GM21515 (cell line): Measurements from ENCODE around the gene RSRC2.
"Not testable (repeated sequence)": the region's sequence is repeated elsewhere in the genome, so short reads cannot be mapped to it uniquely, and the experiment has no call there.

Experiments used
- ATAC-seq: cut with Tn5 transposase; IDR thresholded peaks from one replicate; pipeline ENCODE4 v1.9.1; 2021; ENCODE audit not compliant: unreplicated experiment

Gene RSRC2, protein sequence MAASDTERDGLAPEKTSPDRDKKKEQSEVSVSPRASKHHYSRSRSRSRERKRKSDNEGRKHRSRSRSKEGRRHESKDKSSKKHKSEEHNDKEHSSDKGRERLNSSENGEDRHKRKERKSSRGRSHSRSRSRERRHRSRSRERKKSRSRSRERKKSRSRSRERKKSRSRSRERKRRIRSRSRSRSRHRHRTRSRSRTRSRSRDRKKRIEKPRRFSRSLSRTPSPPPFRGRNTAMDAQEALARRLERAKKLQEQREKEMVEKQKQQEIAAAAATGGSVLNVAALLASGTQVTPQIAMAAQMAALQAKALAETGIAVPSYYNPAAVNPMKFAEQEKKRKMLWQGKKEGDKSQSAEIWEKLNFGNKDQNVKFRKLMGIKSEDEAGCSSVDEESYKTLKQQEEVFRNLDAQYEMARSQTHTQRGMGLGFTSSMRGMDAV

DNA sequence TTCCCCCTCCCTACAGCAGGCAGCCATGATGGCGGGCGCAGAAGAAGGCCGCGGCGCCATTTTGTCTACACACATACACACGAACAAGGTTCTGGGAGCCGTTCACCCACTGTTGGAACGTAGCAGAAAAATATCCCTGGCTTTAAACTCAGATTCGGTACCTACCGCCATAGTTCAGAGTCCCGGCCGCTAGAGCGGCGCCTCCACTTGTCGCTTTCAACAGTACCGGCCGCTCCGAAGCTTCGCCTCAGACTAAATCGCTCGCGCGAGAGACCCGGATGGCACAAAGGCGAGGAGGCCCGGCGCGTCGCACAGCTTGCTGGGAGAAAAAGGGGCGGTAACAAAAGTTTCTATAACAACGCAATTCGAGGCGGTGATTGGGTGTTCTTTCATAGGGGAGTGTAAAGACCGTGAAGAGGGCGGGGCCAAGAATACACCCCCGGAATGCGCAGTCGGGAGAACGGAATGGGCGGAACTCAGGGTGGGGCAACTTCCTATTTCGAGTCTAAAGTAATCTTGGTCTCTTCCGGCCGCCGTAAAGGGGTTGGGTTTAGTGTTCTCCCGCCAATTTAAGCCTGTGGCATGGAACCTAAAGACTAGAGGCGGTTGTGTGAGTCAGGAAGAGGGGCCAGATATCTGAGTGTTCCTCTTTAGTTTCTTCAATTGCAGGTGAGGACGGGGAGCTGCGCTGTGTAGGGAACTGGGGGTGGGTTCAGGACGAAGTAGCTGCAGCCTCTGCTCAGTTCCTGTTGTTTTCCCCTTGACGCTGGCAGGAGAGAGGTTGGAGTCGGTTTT, at the start of gene RSRC2, which contains the start of gene KNTC1:
TSS of gene RSRC2 (minus strand) at position 254 of the 795 bp plus-strand sequence. CDS start at position 171, 83 bp downstream.
TSS of gene KNTC1 (plus strand) at position 567 of the 795 bp plus-strand sequence. CDS start 2,815 bp downstream, outside the sequence.
- peak; percentile 86 for ATAC-seq

DNA sequence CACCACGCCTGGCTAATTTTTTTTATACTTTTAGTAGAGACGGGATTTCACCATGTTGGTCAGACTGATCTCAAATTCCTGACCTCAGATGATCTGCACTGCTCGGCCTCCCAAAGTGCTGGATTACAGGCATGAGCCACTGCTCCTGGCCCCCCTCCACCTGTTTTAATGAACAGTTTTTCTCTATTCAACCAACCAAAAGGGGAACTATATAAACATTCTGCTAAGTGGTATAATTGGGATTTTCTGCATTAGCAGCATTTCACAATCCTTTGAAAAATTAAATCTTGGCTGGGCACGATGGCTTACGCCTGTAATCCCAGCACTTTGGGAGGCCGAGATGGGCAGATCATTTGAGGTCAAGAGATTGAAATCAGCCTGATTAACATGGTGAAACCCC, 45.1 kb upstream of the RSRC2 start:
- no peak for ATAC-seq

DNA sequence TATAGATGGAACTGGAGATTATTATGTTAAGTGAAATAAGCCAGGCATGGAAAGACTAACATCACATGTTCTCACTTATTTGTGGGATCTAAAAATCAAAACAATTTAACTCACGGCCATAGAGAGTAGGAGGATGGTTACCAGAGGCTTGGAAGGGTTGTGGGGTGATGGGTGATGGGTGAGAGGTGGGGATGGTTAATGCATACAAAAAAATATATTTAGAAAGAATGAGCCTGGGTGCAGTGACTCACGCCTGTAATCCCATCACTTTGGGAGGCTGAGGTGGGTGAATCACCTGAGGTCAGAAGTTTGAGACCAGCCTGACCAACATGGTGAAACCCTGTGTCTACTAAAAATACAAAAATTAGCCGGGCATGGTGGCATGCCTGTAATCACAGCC, 43.3 kb upstream of the RSRC2 start:
- not testable (repeated sequence) for ATAC-seq

DNA sequence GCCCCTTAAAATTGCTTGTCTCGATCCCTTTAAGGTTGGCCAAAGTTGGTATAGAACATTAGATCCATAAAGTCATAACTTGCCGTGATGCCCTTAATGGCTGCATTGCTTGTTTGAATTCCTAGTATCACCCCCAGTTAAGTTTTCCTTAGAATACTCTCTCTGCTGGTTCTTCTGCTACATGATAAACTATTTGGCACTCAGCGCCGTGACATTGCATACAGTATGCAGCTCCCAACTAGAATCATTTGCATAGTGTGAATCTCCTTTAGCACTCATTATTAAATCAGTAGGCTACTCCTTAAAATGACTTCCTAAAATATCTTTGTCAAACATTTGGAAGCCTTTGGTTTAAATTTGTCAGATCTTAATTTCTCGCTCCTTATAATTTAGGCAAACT, 42.6 kb upstream of the RSRC2 start:
- ATAC-seq = no peak

DNA sequence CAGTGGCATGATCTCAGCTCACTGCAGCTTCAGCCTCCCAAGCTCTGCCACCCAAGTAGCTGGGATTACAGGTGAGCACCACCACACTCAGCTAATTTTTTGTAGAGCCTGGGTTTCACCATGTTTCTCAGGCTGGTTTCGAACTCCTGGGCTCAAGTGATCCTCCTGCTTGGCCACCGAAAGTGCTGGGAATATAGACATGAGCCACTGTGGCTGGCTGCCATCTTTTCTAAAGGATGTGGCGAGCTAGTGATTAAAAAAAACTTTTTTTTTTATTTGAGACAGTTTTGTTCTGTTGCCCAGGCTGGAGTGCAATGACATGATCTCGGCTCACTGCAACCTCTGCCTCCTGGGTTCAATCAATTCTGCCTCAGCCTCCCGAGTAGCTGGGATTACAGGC, 40.1 kb upstream of the RSRC2 start:
- not testable (repeated sequence) for ATAC-seq

DNA sequence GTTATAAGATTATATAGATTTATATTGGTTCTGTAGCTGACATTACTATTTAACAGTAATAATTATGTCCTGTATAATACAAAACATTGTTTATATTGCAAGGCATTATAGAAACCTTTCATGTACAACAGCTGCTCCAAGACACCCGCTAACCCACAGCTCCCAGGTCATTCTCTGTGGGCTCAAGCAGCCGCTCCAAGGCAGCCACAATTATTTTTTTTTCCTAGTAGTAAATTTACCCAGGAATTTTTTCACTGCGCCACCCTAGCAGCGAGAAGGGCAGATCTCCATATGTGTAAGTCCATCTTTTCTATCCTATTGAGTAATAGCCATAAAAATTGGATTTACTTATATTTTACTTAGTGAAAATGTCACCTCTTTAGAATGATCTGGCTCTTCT, 36.6 kb upstream of the RSRC2 start:
- no peak for ATAC-seq

DNA sequence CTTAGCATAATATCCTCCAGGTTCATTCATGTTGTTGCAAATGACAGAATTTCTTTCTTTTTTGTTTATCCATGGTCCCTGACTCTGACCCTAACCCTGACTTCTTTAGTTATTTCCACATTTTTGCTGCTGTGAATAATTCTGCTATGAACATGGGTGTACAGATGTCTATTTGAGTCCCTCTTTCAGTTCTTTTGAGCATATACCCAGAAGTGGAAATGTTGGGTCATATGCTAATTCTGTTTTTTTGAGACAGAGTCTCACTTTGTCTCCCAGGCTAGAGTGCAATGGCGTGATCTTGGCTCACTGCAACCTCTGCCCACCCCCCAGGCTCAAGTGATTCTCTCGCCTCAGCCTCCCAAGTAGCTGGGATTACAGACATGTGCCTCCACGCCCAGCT, 33.4 kb upstream of the RSRC2 start:
- no peak for ATAC-seq

DNA sequence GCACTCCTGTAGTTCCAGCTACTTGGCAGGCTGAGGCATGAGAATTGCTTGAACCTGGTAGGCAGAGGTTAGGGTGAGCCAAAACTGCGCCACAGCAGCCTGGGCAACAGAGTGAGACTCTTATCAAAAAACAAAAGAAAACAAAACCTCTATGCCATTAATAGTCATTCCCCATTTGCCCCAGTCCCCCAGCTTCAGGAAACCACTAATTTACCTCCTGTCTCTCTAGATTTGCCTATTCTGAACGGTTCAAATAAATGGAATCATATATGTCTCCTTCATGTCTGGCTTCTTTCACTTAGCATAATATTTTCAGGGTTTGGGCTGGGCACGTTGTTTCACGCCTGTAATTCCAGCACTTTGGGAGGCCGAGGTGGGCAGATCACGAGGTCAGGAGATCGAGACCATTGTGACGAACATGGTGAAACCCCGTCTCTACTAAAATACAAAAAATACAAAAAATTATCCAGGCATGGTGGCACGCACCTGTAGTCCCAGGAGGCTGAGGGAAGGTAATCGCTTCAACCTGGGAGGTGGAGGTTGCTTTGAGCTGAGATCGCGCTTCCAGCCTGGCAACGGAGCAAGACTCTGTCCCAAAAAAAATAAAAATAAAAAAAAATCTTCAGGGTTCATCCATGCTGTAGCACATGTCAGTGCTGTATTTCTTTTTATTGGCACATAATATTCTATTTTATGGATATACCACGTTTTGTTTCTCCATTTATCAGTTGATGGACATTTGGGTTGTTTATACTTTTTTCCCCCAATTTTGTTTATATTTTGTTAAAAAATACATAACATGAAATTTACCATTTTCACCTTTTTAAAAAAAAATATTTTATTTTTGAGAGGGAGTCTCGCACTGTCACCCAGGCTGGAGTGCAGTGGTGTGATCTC, 32.3 kb upstream of the RSRC2 start:
- no peak for ATAC-seq

DNA sequence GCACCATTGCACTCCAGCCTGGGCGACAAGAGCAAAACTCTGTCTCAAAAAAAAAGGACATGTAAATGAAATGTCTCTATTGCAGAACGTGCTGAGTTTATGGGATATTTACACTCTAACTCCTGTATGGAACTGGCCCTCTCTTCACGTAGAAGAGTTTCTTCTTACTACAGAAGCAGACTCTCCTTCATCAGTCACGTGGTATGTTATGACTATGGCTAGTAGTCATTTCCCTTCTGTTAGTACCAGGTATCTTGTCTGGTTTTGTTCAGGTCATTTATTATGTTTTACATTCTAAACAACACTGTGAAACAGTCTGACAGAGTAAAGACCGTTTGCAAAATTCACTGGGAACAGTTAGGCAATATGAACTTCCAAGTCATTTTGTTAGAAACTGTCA, 20.6 kb upstream of the RSRC2 start:
- no peak for ATAC-seq

DNA sequence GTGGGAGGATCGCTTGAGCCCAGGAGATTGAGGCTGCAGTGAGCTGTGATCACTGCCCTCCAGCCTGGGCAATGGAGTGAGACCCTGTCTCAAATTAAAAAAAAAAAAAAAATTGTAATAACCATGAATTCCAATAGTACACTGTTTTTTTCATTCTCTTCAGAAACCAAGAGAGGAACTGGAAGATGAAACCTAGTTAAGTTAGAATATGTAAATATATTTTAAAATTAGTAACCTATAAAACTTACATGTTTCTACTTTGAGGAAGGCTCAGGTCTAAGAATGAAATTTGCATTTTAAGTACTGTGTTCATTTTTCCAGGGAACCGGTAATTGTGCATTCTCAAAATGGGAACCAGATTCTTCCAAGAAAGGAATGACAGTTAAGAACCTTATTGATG, 19.1 kb upstream of the RSRC2 start:
- ATAC-seq = peak; percentile 49

DNA sequence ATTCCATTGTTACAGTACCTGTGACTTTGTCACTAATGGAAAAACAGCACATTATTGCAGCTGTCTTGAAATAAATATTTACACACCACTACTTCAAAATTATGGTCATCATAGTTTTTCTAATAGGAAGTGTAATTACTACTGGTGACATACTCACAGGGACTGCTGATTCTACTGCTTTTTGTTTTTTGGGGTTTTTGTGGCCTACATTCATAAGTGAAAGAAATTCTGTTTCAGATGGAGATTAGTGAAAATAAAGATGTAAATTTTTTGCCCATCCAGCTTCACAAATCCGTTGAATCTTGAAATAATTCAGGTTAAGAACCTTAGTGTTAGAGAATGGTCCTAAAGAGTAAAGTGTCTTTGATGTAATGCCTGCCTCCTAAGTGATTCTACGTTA, 17.8 kb upstream of the RSRC2 start:
- ATAC-seq = no peak

DNA sequence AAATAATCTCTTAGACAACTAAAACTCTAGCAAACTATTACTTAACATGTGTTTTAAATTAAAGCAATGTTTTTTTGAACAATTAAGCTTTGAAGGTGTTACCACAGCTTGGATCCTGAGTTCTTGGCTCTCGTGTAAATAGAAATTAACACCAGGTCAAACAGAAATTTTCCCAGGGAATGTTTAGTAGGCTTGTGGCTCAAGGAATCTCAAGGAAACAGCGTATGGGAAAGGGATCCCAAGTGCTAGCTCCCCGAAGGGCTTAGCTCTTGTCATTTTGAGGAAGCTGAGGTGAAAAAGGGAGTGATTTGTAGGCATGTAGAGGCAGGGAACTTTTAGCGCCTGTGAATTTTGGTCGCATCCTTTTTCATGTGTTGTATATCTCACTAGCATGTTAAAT, 11.8 kb upstream of the RSRC2 start:
- no peak for ATAC-seq

DNA sequence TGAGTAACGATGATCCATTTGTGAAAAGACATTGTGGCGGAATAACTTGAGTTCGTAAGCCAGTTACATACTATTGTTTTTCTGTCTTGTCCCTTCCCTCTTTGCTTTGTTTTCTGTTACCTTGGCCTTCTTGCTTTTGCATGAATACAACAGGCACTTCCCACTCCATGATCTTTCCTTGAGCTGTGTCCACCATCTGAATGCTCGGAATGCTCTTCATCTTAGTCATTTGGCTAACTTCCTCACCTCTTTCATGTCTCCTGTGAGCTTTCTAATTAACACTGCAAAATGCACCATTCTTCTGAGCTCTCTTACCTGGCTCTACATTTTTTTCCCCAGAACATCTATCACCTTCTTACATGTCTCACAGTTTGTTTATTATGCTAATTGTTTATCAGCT, 10.3 kb upstream of the RSRC2 start:
- no peak for ATAC-seq

DNA sequence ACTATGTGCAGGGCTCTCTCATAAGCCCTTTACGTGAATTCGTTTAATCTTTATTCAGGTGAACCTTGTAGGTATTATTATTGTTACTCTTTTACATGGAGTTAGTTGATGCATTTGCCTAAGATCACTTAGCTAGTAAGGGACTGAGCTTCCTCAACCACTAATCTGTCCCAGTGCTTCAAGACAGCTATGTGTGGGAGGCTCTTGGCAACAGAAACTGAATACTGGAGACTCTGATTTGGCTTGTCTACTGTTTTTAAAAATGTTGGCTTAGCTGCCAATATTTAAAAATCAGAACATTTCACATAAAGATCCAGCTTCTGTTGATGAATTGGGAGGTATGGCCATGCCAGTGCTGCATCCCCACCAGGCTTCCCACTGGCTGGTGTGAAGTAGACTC, 7.1 kb upstream of the RSRC2 start:
- no peak for ATAC-seq

DNA sequence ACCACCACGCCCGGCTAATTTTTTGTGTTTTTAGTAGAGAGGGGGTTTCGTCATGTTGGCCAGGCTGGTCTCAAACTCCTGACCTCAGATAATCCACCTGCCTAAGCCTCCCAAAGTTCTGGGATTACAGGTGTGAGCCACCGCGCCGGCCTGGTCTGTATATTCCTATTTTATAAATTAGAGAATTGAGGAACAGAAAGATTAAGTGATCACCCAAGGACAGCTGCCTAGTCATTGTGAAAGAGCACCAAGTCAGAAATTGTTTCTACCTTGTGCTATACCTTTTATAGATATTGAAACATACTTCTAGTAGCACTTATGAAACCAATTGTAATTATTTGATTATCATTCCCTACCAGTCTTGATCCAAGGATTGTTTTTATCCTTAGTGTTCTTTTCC, 2.3 kb upstream of the RSRC2 start:
- no peak for ATAC-seq

DNA sequence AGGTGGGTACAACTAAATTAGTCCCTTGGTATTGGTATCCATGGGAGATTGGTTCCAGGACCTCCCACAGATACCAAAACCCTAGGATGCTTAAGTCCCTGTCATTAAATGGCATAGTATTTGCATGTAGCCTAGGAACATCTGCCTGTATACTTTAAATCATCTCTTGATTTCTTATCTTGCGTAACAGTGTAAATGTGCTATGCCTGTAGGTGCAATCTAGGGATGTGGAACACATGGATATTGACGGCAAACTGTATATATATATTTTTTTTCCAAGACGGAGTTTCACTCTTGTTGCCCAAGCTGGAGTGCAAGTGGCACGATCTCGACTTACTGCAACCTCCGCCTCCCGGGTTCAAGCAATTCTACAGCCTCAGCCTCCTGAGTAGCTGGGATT, 1.8 kb upstream of the RSRC2 start:
- ATAC-seq = no peak

DNA sequence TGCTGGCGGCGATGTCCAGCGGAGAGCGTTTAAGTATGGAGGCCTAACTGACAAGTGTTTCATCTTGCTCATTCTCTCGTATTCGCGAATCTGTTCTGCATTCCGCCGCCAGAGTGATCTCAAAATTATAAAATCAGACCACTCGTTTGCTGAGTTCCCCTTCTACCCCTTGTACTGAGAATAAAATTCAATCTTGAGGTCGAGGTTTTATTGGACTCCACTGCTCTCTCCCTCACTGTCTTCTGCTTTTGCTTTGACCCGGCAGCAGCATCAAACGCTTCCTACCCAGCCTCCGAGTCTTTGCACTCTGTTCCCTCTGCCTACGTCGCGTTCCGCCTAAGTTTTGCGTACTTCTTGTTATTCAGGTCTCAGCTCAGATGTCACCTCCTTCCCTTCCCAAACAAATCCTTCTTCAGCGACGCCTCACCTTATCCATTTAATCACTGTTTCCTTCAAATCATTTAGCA, 775 bp upstream of the RSRC2 start:
- ATAC-seq = no peak

DNA sequence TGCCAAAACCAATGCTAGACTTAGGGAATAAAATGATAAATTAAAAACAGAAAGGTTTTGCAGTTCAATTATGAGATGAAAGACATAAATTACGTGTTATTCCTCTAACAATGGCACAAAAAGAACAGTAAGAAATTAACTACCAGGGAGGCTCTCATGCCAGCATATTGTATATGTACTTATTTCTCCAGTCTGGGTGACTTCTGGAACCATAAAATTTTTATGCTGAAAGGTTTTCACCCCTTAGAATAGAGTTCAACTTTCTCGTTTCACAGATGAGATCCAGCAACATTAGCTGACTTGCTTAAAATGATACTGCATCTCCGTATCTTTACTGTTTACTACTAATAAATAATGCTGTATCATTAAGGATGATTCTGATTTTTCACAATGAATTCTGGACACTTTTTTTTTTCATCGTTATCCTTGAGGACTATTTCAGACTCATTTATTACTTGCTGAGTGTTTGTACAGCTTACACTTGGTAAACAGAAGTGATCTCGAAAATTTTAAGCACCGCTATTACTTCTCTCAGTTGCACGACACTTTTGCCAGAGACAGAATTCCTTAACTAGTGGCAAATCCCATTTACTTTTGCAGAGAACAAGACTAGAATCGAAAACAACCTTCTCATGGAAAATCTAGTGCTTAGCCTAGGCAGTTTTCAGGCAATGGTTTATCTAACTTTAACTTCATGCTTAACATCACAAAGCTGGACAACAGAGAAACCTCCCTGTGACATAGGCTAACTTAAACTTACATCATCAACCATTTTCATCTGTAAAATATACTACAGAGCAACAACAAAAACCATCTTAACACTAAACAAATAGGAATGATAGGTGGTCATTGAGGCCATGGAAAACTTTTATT, 2.7 kb downstream of the RSRC2 start:
- ATAC-seq = no peak

DNA sequence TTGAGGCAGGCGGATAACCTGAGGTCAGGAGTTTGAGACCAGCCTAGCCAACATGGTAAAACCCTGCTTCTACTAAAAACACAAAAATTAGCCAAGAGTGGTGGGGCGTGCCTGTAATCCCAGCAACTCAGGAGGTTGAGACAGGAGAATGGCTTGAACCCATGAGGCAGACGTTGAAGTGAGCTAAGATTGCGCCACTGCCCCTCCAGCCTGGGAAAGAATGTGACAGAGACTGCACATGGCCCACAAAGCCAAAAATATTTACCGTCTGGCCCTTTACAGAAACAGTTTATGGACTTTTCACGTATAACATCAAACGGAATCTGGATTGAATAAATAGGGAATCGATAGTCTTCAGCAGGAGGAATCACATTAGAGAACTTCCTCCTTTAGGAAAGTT, 3.5 kb downstream of the RSRC2 start:
- ATAC-seq = no peak

DNA sequence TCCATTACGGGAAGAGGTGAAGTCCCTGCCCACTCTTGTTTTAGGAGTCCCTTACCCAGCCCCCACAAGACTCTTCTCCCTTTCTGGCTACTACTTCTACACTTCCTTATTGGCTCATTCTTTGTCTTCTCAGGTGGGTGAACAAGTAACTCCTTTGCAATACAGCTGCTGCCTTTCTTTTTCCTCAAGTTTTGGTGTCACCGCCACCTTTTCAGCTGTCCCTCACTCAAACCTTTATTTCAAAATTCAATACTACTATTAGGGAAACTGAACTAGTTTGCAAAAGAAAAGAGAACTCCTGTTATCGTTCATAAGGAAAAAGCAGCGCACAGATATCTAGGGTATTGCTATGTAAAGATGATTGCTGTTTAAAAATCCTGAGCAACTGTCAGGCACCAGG, 6.1 kb downstream of the RSRC2 start:
- no peak for ATAC-seq
